ENCODE data around the gene S100A4.

Gene S100A4

GRCh38 chr1:153538315-153538821 is 7.2 kb downstream of the S100A4 start:
- DNase-seq: peak; percentile 93
- H3K9me3 ChIP-seq (ENCODE audit: severe bottlenecking): no peaks in the 10 kb centered on the region
- H3K27me3 ChIP-seq (ENCODE audit: insufficient read depth, low read depth, severe bottlenecking): no peaks in the 10 kb centered on the region
- peak; percentile 29; the same call in 1 of the 2 replicates for TF ChIP-seq CTCF (IDR thresholded peaks at IDR 0.05; ENCODE audit: low read depth, low read length)
- H3K36me3 ChIP-seq: no peaks in the 10 kb centered on the region
- peak overlapping the region; percentile 11 for H3K27ac ChIP-seq
- H3K4me3 ChIP-seq (ENCODE audit: low read depth, low read length): no peak overlapping the region

GRCh38 chr1:153537376-153537730 is 8.3 kb downstream of the S100A4 start:
- Histone ChIP-seq H3K9me3 (ENCODE audit: severe bottlenecking) (no peaks in the 10 kb centered on the region), H3K27ac (no peak overlapping the region), H3K27me3 (ENCODE audit: insufficient read depth, low read depth, severe bottlenecking) (no peaks in the 10 kb centered on the region), H3K36me3 (no peaks in the 10 kb centered on the region), H3K4me3 (ENCODE audit: low read depth, low read length) (no peak overlapping the region)
- TF ChIP-seq CTCF (IDR thresholded peaks at IDR 0.05; ENCODE audit: low read depth, low read length): no peak
- DNase-seq: no peak

- no peak overlapping the region for H3K27ac ChIP-seq
- H3K4me3 ChIP-seq (ENCODE audit: low read depth, low read length): peak overlapping the region; percentile 40
- DNase-seq: no peak
- no peaks in the 10 kb centered on the region for H3K27me3 ChIP-seq (ENCODE audit: insufficient read depth, low read depth, severe bottlenecking)
- no peak for TF ChIP-seq CTCF (IDR thresholded peaks at IDR 0.05; ENCODE audit: low read depth, low read length)
- H3K36me3 ChIP-seq: no peaks in the 10 kb centered on the region
- no peaks in the 10 kb centered on the region for H3K9me3 ChIP-seq (ENCODE audit: severe bottlenecking)
Measured at GRCh38 chr1:153536671-153537375, 8.8 kb downstream of the S100A4 start.

GRCh38 chr1:153536012-153536670 is 9.5 kb downstream of the S100A4 start:
- DNase-seq: peak; percentile 62
- no peaks in the 10 kb centered on the region for H3K27me3 ChIP-seq (ENCODE audit: insufficient read depth, low read depth, severe bottlenecking)
- no peaks in the 10 kb centered on the region for H3K36me3 ChIP-seq
- H3K27ac ChIP-seq: peak overlapping the region; percentile 37
- 0 out of 2 replicates have a peak, but pooled peaks have one; percentile 6 for TF ChIP-seq CTCF (IDR thresholded peaks at IDR 0.05; ENCODE audit: low read depth, low read length)
- no peaks in the 10 kb centered on the region for H3K9me3 ChIP-seq (ENCODE audit: severe bottlenecking)
- peak overlapping the region; percentile 40 for H3K4me3 ChIP-seq (ENCODE audit: low read depth, low read length)

- no peak for DNase-seq
- TF ChIP-seq CTCF (IDR thresholded peaks at IDR 0.05; ENCODE audit: low read depth, low read length): no peak
- H3K9me3 ChIP-seq (ENCODE audit: severe bottlenecking): no peaks in the 10 kb centered on the region
- H3K27ac ChIP-seq: peak within 1 kb of the TSS; percentile 37
- peak within 1 kb of the TSS; percentile 40 for H3K4me3 ChIP-seq (ENCODE audit: low read depth, low read length)
- no peaks in the 10 kb centered on the region for H3K36me3 ChIP-seq
- H3K27me3 ChIP-seq (ENCODE audit: insufficient read depth, low read depth, severe bottlenecking): no peaks in the 10 kb centered on the region
Measured at GRCh38 chr1:153535242-153536011, 10.2 kb downstream of the S100A4 start, which contains the start of gene S100A6. Gene S100A6, minus strand, starts transcription at chr1:153535991. Its CDS starts 652 bp downstream, at chr1:153535339.
